ENCODE measurements around the gene PROX2. TPM values are rescaled to one million over a fixed set of nuclear protein-coding genes. Genes with fewer than 3 reads are reported as not detected.

The PROX2 gene
- total RNA-seq, 2 experiments from 2014 or later, result 0.35 to 0.74 TPM

GRCh38 chr14:74893614-74894091 lies 17.7 kb upstream of the PROX2 start:
- Histone ChIP-seq H3K79me2 (ENCODE audit: insufficient read depth, low read depth, low read length) (peaks cover 5% of the 10 kb centered on the region; the same call in 1 of the 2 replicates), H4K20me1 (ENCODE audit: insufficient read depth, low read length) (peaks cover 20% of the 10 kb centered on the region; the same call in 1 of the 2 replicates), H3K4me1 (ENCODE audit: insufficient read depth, low read length, poor library complexity, severe bottlenecking) (peaks cover 15% of the 10 kb centered on the region), H3K4me2 (ENCODE audit: low read length) (no peak overlapping the region), H2AFZ (ENCODE audit: low read length) (no peak overlapping the region), H3K9me2 (ENCODE audit: insufficient read depth, low read length) (no peaks in the 10 kb centered on the region), H3K4me3 (ENCODE audit: low read depth, low read length, poor library complexity, severe bottlenecking) (no peak overlapping the region), H3K9me3 (ENCODE audit: low read length) (no peaks in the 10 kb centered on the region), H3K27ac (ENCODE audit: low read depth, low read length, poor library complexity, severe bottlenecking) (no peak overlapping the region), H3K36me3 (ENCODE audit: insufficient read depth, low read length) (peaks cover 98% of the 10 kb centered on the region)
- no TSS peak for BruUV-seq (replicated peaks)
- TF ChIP-seq CTCF (conservative IDR thresholded peaks at IDR 0.05; ENCODE audit: low read length) (0 out of 2 replicates have a peak, but pooled peaks have one; percentile 1), EZH2phosphoT487 (IDR thresholded peaks at IDR 0.05; ENCODE audit: borderline replicate concordance, low read depth, low read length) (no peak)
- CTCF ChIA-PET (ENCODE audit: unreplicated experiment), result interaction anchor here (0.8 to 1.2 kb wide), 3 partner anchors 10 to 33 kb away, joined by 3 to 4 read pairs (median 4); no protein-coding TSS in a partner anchor
- POLR2A ChIA-PET, result interaction anchor here (0.7 to 1.4 kb wide), 4 partner anchors 10 to 461 kb away, joined by 3 read pairs; partner anchors contain the start of gene PROX2
- no peak for DNase-seq (ENCODE audit: low spot score)
- intact Hi-C loops (cut with micrococcal nuclease; ENCODE audit: unreplicated experiment), result no loop called here

- intact Hi-C loops (cut with micrococcal nuclease; ENCODE audit: unreplicated experiment), result no loop called here
- POLR2A ChIA-PET, result interaction anchor here (0.5 to 0.7 kb wide), 4 partner anchors 9 to 272 kb away, joined by 3 to 5 read pairs (median 3); partner anchors contain the start of gene PROX2
- Histone ChIP-seq H3K27ac (ENCODE audit: low read depth, low read length, poor library complexity, severe bottlenecking) (no peak overlapping the region), H3K36me3 (ENCODE audit: insufficient read depth, low read length) (peaks cover 98% of the 10 kb centered on the region), H3K4me3 (ENCODE audit: low read depth, low read length, poor library complexity, severe bottlenecking) (no peak overlapping the region), H3K4me1 (ENCODE audit: insufficient read depth, low read length, poor library complexity, severe bottlenecking) (peaks cover 15% of the 10 kb centered on the region), H3K9me3 (ENCODE audit: low read length) (no peaks in the 10 kb centered on the region), H4K20me1 (ENCODE audit: insufficient read depth, low read length) (peaks cover 23% of the 10 kb centered on the region; the same call in 1 of the 2 replicates), H3K9me2 (ENCODE audit: insufficient read depth, low read length) (no peaks in the 10 kb centered on the region), H3K4me2 (ENCODE audit: low read length) (no peak overlapping the region), H3K79me2 (ENCODE audit: insufficient read depth, low read depth, low read length) (peaks cover 14% of the 10 kb centered on the region), H2AFZ (ENCODE audit: low read length) (no peak overlapping the region)
- no peak for DNase-seq (ENCODE audit: low spot score)
- CTCF ChIA-PET (ENCODE audit: unreplicated experiment), result interaction anchor here (1.2 kb wide), 2 partner anchors 9 to 32 kb away, joined by 3 to 4 read pairs; no protein-coding TSS in a partner anchor
- TF ChIP-seq EZH2phosphoT487 (IDR thresholded peaks at IDR 0.05; ENCODE audit: borderline replicate concordance, low read depth, low read length) (no peak), CTCF (conservative IDR thresholded peaks at IDR 0.05; ENCODE audit: low read length) (no peak)
- BruUV-seq (replicated peaks), result no TSS peak
Observed at GRCh38 chr14:74892745-74893144, 16.8 kb upstream of the PROX2 start.

GRCh38 chr14:74891870-74892269 lies 15.9 kb upstream of the PROX2 start:
- no peak for DNase-seq (ENCODE audit: low spot score)
- H3K36me3 ChIP-seq (ENCODE audit: insufficient read depth, low read length), result peaks cover 98% of the 10 kb centered on the region
- peaks cover 23% of the 10 kb centered on the region; the same call in 1 of the 2 replicates for H4K20me1 ChIP-seq (ENCODE audit: insufficient read depth, low read length)
- H3K27ac ChIP-seq (ENCODE audit: low read depth, low read length, poor library complexity, severe bottlenecking), result no peak overlapping the region
- peaks cover 23% of the 10 kb centered on the region for H3K79me2 ChIP-seq (ENCODE audit: insufficient read depth, low read depth, low read length)
- BruUV-seq (replicated peaks), result no TSS peak
- no peaks in the 10 kb centered on the region for H3K9me3 ChIP-seq (ENCODE audit: low read length)
- no peak overlapping the region for H3K4me2 ChIP-seq (ENCODE audit: low read length)
- H3K9me2 ChIP-seq (ENCODE audit: insufficient read depth, low read length), result no peaks in the 10 kb centered on the region
- H3K4me3 ChIP-seq (ENCODE audit: low read depth, low read length, poor library complexity, severe bottlenecking), result no peak overlapping the region
- POLR2A ChIA-PET, result interaction anchor here (0.6 kb wide), 1 partner anchor 15 kb away, joined by 3 read pairs; no protein-coding TSS in a partner anchor
- CTCF ChIA-PET (ENCODE audit: unreplicated experiment), result no interaction called here
- intact Hi-C loops (cut with micrococcal nuclease; ENCODE audit: unreplicated experiment), result no loop called here
- no peak overlapping the region for H2AFZ ChIP-seq (ENCODE audit: low read length)
- H3K4me1 ChIP-seq (ENCODE audit: insufficient read depth, low read length, poor library complexity, severe bottlenecking), result peaks cover 15% of the 10 kb centered on the region
- TF ChIP-seq EZH2phosphoT487 (IDR thresholded peaks at IDR 0.05; ENCODE audit: borderline replicate concordance, low read depth, low read length) (no peak), CTCF (conservative IDR thresholded peaks at IDR 0.05; ENCODE audit: low read length) (no peak)

All from OCI-LY7 (cell line).